SK-N-SH (cell line): ENCODE results near the gene SEZ6.

Source experiments
- EZH2phosphoT487 ChIP-seq: fragments of 200-600 bp; sonication (generic); IDR thresholded peaks from 2 replicates; pipeline ENCODE4 v1.6.1; 2017; ENCODE audit warnings: low read depth, mixed run types, mild to moderate bottlenecking, antibody characterized with exemption, moderate library complexity, borderline replicate concordance
- NFIC ChIP-seq: IDR thresholded peaks from 2 replicates; pipeline ENCODE4 v1.4.0; 2012; ENCODE audit warnings: borderline replicate concordance
- PBX3 ChIP-seq: IDR thresholded peaks from 2 replicates; pipeline ENCODE4; 2012

GRCh38 chr17:28947639-28948038, 58.2 kb downstream of the SEZ6 start:
- TF ChIP-seq NFIC (no peak), PBX3 (no peak), EZH2phosphoT487 (no peak)
